Tibial nerve (tissue), 4 donors: ENCODE measurements around the gene PTPRT. TPM values are rescaled to one million over a fixed set of nuclear protein-coding genes. Genes with fewer than 3 reads are reported as not detected.

Source experiments
- DNase-seq, 2 donors: peaks; one replicate each; pipeline ENCODE4 v3.0.0-alpha.2; 2019; ENCODE audit warnings: low spot score in 2 of 2
- H3K27ac ChIP-seq, 4 donors: fragments of 200-600 bp; sonication (generic) in 3 of 4; one replicate each; pipeline ENCODE4 v1.5.1; 2017 to 2019; ENCODE audit warnings: mild to moderate bottlenecking in 1 of 4
- H3K27me3 ChIP-seq, 2 donors: fragments of 200-600 bp; sonication (generic) in 1 of 2; one replicate each; pipeline versions ENCODE4 v1.5.1 to v1.6.0; 2017 to 2019
- H3K36me3 ChIP-seq, 3 donors: fragments of 200-600 bp; sonication (generic); one replicate each; pipeline ENCODE4 v1.5.1; 2018 to 2019
- H3K4me1 ChIP-seq, 4 donors: fragments of 200-600 bp; sonication (generic) in 3 of 4; one replicate each; pipeline ENCODE4 v1.5.1; 2017 to 2019
- H3K4me3 ChIP-seq, 4 donors: fragments of 200-600 bp; sonication (generic) in 3 of 4; one replicate each; pipeline ENCODE4 v1.5.1; 2017 to 2019; ENCODE audit warnings: mild to moderate bottlenecking in 1 of 4, moderate library complexity in 1 of 4
- H3K9me3 ChIP-seq, 4 donors: fragments of 200-600 bp; sonication (generic) in 3 of 4; one replicate each; pipeline ENCODE4 v1.5.1; 2017 to 2019
- CTCF ChIP-seq, 5 experiments: fragments of 200-600 bp in 3 of 5; fragments of 450-650 bp in 2 of 5; sonication (generic) in 3 of 5; IDR thresholded peaks; one replicate each; pipeline ENCODE4 v1.5.1; 2016 to 2019; ENCODE audit warnings: antibody characterized with exemption in 5 of 5, mild to moderate bottlenecking in 3 of 5, moderate library complexity in 2 of 5
- EP300 ChIP-seq, 2 donors: sonication (generic); formaldehyde crosslinking; IDR thresholded peaks; one replicate each; pipeline ENCODE4 v1.6.1; 2017; ENCODE audit warnings: antibody characterized with exemption in 2 of 2, mild to moderate bottlenecking in 1 of 2
- POLR2A ChIP-seq, 2 donors: fragments of 450-650 bp; IDR thresholded peaks; one replicate each; pipeline ENCODE4 v1.6.1; 2017; ENCODE audit warnings: antibody characterized with exemption in 2 of 2, mild to moderate bottlenecking in 2 of 2, moderate library complexity in 2 of 2
- WGBS, 2 donors: methylation state at CpG; one replicate each; pipeline ENCODE4 v1.1.5; 2018; 5-methylcytosine and 5-hydroxymethylcytosine counted together
- total RNA-seq, 4 donors: library from RNA; depleted of rRNA; stranded (reverse); fragments of >200 nt; gene quantifications; one replicate each; pipeline ENCODE4 v1.1.0, GENCODE V29; 2016

Gene PTPRT
- total RNA-seq, 4 donors from 2014 or later, result under 0.01 TPM; not detected in 3

GRCh38 chr20:42080956-42081355 is 1108.8 kb downstream of the PTPRT start:
- no peak for TF ChIP-seq EP300 (IDR thresholded peaks at IDR 0.05)
- no peak for TF ChIP-seq POLR2A (IDR thresholded peaks at IDR 0.05)
- no peak for TF ChIP-seq CTCF (IDR thresholded peaks at IDR 0.05)
- WGBS, 2 donors, result 68 to 72% methylated on average over 4 of the region's 4 CpGs

GRCh38 chr20:42074944-42075343 is 1114.8 kb downstream of the PTPRT start:
- Histone ChIP-seq H3K27ac (no peak overlapping the region), H3K4me1 (no peaks in the 10 kb centered on the region), H3K36me3 (no peaks in the 10 kb centered on the region), H3K9me3 (no peaks in the 10 kb centered on the region), H3K27me3 (no peaks in the 10 kb centered on the region), H3K4me3 (no peak overlapping the region)
- 28 to 35% methylated on average over 1 of the region's 1 CpG for whole genome bisulfite sequencing, 2 donors
- DNase-seq, result no peak
- no peak for TF ChIP-seq EP300 (IDR thresholded peaks at IDR 0.05)
- TF ChIP-seq POLR2A (IDR thresholded peaks at IDR 0.05), result no peak
- TF ChIP-seq CTCF (IDR thresholded peaks at IDR 0.05), result no peak

More at GRCh38 chr20:42080956-42081355, 1108.8 kb downstream of the PTPRT start:
- no peaks in the 10 kb centered on the region for H3K36me3 ChIP-seq
- peaks cover 0 to 10% (median 0%) of the 10 kb centered on the region in 4 donors for H3K4me1 ChIP-seq
- no peaks in the 10 kb centered on the region for H3K9me3 ChIP-seq
- H3K27me3 ChIP-seq, result no peaks in the 10 kb centered on the region
- H3K27ac ChIP-seq, result no peak overlapping the region
- no peak overlapping the region for H3K4me3 ChIP-seq
- no peak for DNase-seq

- no peak overlapping the region for H3K4me3 ChIP-seq
- TF ChIP-seq POLR2A (IDR thresholded peaks at IDR 0.05), result no peak
- no peak for TF ChIP-seq EP300 (IDR thresholded peaks at IDR 0.05)
- TF ChIP-seq CTCF (IDR thresholded peaks at IDR 0.05), result no peak
- no peak for DNase-seq
- no peaks in the 10 kb centered on the region for H3K36me3 ChIP-seq
- no peaks in the 10 kb centered on the region for H3K9me3 ChIP-seq
- 43 to 51% methylated on average over 3 of the region's 3 CpGs for WGBS, 2 donors
- no peak overlapping the region for H3K27ac ChIP-seq
- no peaks in the 10 kb centered on the region for H3K27me3 ChIP-seq
- H3K4me1 ChIP-seq, result no peaks in the 10 kb centered on the region
Observed at GRCh38 chr20:42067596-42067995, 1122.1 kb downstream of the PTPRT start.

GRCh38 chr20:42067174-42067573 is 1122.5 kb downstream of the PTPRT start:
- 82 to 92% methylated on average over 5 of the region's 5 CpGs for WGBS, 2 donors
- Histone ChIP-seq H3K4me1 (no peaks in the 10 kb centered on the region), H3K36me3 (no peaks in the 10 kb centered on the region), H3K27me3 (no peaks in the 10 kb centered on the region), H3K27ac (no peak overlapping the region), H3K9me3 (no peaks in the 10 kb centered on the region), H3K4me3 (no peak overlapping the region)
- no peak for TF ChIP-seq POLR2A (IDR thresholded peaks at IDR 0.05)
- TF ChIP-seq EP300 (IDR thresholded peaks at IDR 0.05), result no peak
- no peak for TF ChIP-seq CTCF (IDR thresholded peaks at IDR 0.05)
- DNase-seq, result no peak

GRCh38 chr20:42063141-42063540 is 1126.6 kb downstream of the PTPRT start:
- H3K27ac ChIP-seq, result no peak overlapping the region
- no peak for TF ChIP-seq EP300 (IDR thresholded peaks at IDR 0.05)
- 74 to 84% methylated on average over 4 of the region's 4 CpGs for WGBS, 2 donors

GRCh38 chr20:42053350-42053749 is 1136.4 kb downstream of the PTPRT start:
- Histone ChIP-seq H3K36me3 (no peaks in the 10 kb centered on the region), H3K9me3 (no peaks in the 10 kb centered on the region)
- WGBS, 2 donors, result 67 to 69% methylated on average over 3 of the region's 3 CpGs

More at GRCh38 chr20:42063141-42063540, 1126.6 kb downstream of the PTPRT start:
- DNase-seq, result no peak
- Histone ChIP-seq H3K4me3 (no peak overlapping the region), H3K36me3 (no peaks in the 10 kb centered on the region), H3K4me1 (no peaks in the 10 kb centered on the region), H3K9me3 (no peaks in the 10 kb centered on the region), H3K27me3 (no peaks in the 10 kb centered on the region)

More at GRCh38 chr20:42053350-42053749, 1136.4 kb downstream of the PTPRT start:
- no peak overlapping the region for H3K4me3 ChIP-seq
- DNase-seq, result no peak
- TF ChIP-seq POLR2A (IDR thresholded peaks at IDR 0.05), result no peak
- no peak for TF ChIP-seq CTCF (IDR thresholded peaks at IDR 0.05)
- H3K27ac ChIP-seq, result no peak overlapping the region
- H3K4me1 ChIP-seq, result no peaks in the 10 kb centered on the region
- H3K27me3 ChIP-seq, result no peaks in the 10 kb centered on the region
